H1 (cell line): ENCODE results near the gene ADPRS. TPM values are rescaled to one million over a fixed set of nuclear protein-coding genes. Genes with fewer than 3 reads are reported as not detected.
A peak's percentile ranks its signal among the peaks of the same experiment; 100 is the strongest.

Experiments
- CTCF ChIA-PET: fragments of 300-600 bp; sonication (Branson Sonifier 250); formaldehyde crosslinking; loops from one replicate; lab custom pipeline; 2021; ENCODE audit not compliant: partially characterized antibody; lab: Charles Lee
- POLR2A ChIA-PET: fragments of 300-600 bp; sonication (Branson Sonifier 250); formaldehyde crosslinking; loops from one replicate; lab custom pipeline; 2021; ENCODE audit warnings: inconsistent platforms; ENCODE audit not compliant: partially characterized antibody; lab: Charles Lee
- DNase-seq, 2 experiments: peaks; one replicate each; pipeline versions ENCODE4 v3.0.0 to v3.0.0-alpha.2; 2010 to 2022; ENCODE audit warnings: low spot score in 2 of 2, low read depth in 1 of 2, mixed read lengths in 1 of 2
- FAIRE-seq: peaks from 2 replicates; lab custom pipeline; 2011; peaks lifted over from hg19 to GRCh38; lab: Jason Lieb, UNC
- H2AFZ ChIP-seq: 2 replicates; pipeline ENCODE4 v1.8.1; 2012; ENCODE audit warnings: low read length, inconsistent platforms
- H2AK5ac ChIP-seq: 2 replicates; pipeline ENCODE4 v1.6.1; 2013; ENCODE audit warnings: low read depth, low read length
- H2BK120ac ChIP-seq: replicated peaks from 2 replicates; pipeline ENCODE3; 2013; ENCODE audit warnings: low read depth, low read length, inconsistent platforms
- H2BK12ac ChIP-seq: 2 replicates; pipeline ENCODE4 v1.6.1; 2013; ENCODE audit warnings: low read depth, low read length
- H2BK15ac ChIP-seq: 2 replicates; pipeline ENCODE4 v1.6.1; 2013; ENCODE audit warnings: low read length
- H2BK20ac ChIP-seq: 2 replicates; pipeline ENCODE4 v1.6.1; 2013; ENCODE audit warnings: low read length
- H2BK5ac ChIP-seq: 2 replicates; pipeline ENCODE4 v1.6.1; 2013; ENCODE audit warnings: low read depth, low read length
- H3K14ac ChIP-seq: 2 replicates; pipeline ENCODE4 v1.6.1; 2013; ENCODE audit warnings: inconsistent platforms; ENCODE audit not compliant: insufficient read length
- H3K18ac ChIP-seq: 2 replicates; pipeline ENCODE4 v1.6.1; 2013; ENCODE audit warnings: low read length; ENCODE audit errors: extremely low read depth
- H3K23ac ChIP-seq: 2 replicates; pipeline ENCODE4 v1.6.1; 2013; ENCODE audit warnings: inconsistent platforms; ENCODE audit not compliant: insufficient read length
- H3K23me2 ChIP-seq: 2 replicates; pipeline ENCODE4 v1.6.1; 2013; ENCODE audit warnings: low read depth, low read length
- H3K27ac ChIP-seq: 2 replicates; pipeline ENCODE4 v1.6.1; 2011; ENCODE audit warnings: low read depth, low read length, inconsistent platforms
- H3K27me3 ChIP-seq, 4 experiments: replicated peaks in 1 of 4; 1 replicate in 1 of 4; 2 replicates in 3 of 4; pipeline versions ENCODE4 v1.6.1 to v1.8.1; 2011 to 2013; ENCODE audit warnings: low read length in 3 of 4, mild to moderate bottlenecking in 3 of 4, inconsistent platforms in 2 of 4, mixed read lengths in 2 of 4, moderate library complexity in 1 of 4; ENCODE audit not compliant: control insufficient read depth in 3 of 4, insufficient read depth in 3 of 4; ENCODE audit errors: extremely low read depth in 1 of 4
- H3K36me3 ChIP-seq, 4 experiments: 2 replicates each; pipeline versions ENCODE4 v1.6.1 to v1.8.1; 2011 to 2013; ENCODE audit warnings: mild to moderate bottlenecking in 4 of 4, low read length in 3 of 4, moderate library complexity in 2 of 4, control low read depth in 1 of 4, inconsistent platforms in 1 of 4; ENCODE audit not compliant: insufficient read depth in 4 of 4, control insufficient read depth in 2 of 4
- H3K4ac ChIP-seq: replicated peaks from 2 replicates; pipeline ENCODE3; 2013; ENCODE audit warnings: low read length, low read depth, mixed read lengths, inconsistent platforms; ENCODE audit not compliant: insufficient read length
- H3K4me1 ChIP-seq, 4 experiments: replicated peaks in 1 of 4; 1 replicate in 1 of 4; 2 replicates in 3 of 4; pipeline versions ENCODE4 v1.6.1 to v1.8.1; 2011 to 2013; ENCODE audit warnings: low read length in 3 of 4, inconsistent platforms in 2 of 4, mixed read lengths in 1 of 4; ENCODE audit not compliant: insufficient read depth in 4 of 4, control insufficient read depth in 3 of 4
- H3K4me2 ChIP-seq, 2 experiments: 2 replicates each; pipeline versions ENCODE4 v1.6.1 to v1.8.1; 2011 to 2013; ENCODE audit warnings: low read depth in 2 of 2, low read length in 2 of 2, control low read depth in 1 of 2, inconsistent platforms in 1 of 2, mild to moderate bottlenecking in 1 of 2; ENCODE audit not compliant: insufficient read depth in 1 of 2
- H3K4me3 ChIP-seq, 4 experiments: fragments of 200-600, 300-600 bp in 1 of 4; sonication (generic), shearing (Covaris generic), sonication (Bioruptor Twin) in 1 of 4; 2 replicates each; pipeline versions ENCODE4 v1.5.1 to v1.8.1; 2011 to 2016; ENCODE audit warnings: low read length in 4 of 4, low read depth in 3 of 4, control low read depth in 2 of 4, inconsistent platforms in 2 of 4, mild to moderate bottlenecking in 2 of 4, mixed read lengths in 1 of 4, moderate library complexity in 1 of 4; ENCODE audit not compliant: insufficient read depth in 2 of 4; ENCODE audit errors: extremely low read depth in 1 of 4
- H3K56ac ChIP-seq: replicated peaks from 2 replicates; pipeline ENCODE3; 2013; ENCODE audit warnings: low read depth, mild to moderate bottlenecking, mixed read lengths, low read length, inconsistent platforms; ENCODE audit not compliant: insufficient read length
- H3K79me1 ChIP-seq: 2 replicates; pipeline ENCODE4 v1.6.1; 2013; ENCODE audit warnings: low read depth, low read length, control low read depth
- H3K79me2 ChIP-seq, 2 experiments: 2 replicates each; pipeline versions ENCODE4 v1.6.1 to v1.8.1; 2012 to 2013; ENCODE audit warnings: low read length in 2 of 2, mild to moderate bottlenecking in 2 of 2, inconsistent platforms in 1 of 2; ENCODE audit not compliant: insufficient read depth in 2 of 2, control insufficient read depth in 1 of 2
- H3K9ac ChIP-seq, 4 experiments: replicated peaks in 1 of 4; 1 replicate in 1 of 4; 2 replicates in 3 of 4; pipeline versions ENCODE4 v1.6.1 to v1.8.1; 2011 to 2013; ENCODE audit warnings: low read depth in 3 of 4, low read length in 3 of 4, control low read depth in 2 of 4, mild to moderate bottlenecking in 2 of 4, moderate library complexity in 2 of 4, inconsistent platforms in 1 of 4; ENCODE audit errors: extremely low read depth in 1 of 4
- H3K9me3 ChIP-seq, 2 experiments: 2 replicates each; pipeline versions ENCODE4 v1.6.1 to v1.8.1; 2012 to 2013; ENCODE audit warnings: mild to moderate bottlenecking in 2 of 2, moderate library complexity in 2 of 2, control low read depth in 1 of 2, inconsistent platforms in 1 of 2, low read depth in 1 of 2, low read length in 1 of 2, mixed read lengths in 1 of 2; ENCODE audit not compliant: insufficient read depth in 2 of 2
- H4K20me1 ChIP-seq, 2 experiments: replicated peaks in 1 of 2; 2 replicates each; pipeline versions ENCODE3 to v1.8.1; 2011 to 2013; ENCODE audit warnings: inconsistent platforms in 2 of 2, low read length in 2 of 2, mild to moderate bottlenecking in 1 of 2; ENCODE audit not compliant: insufficient read depth in 2 of 2, control insufficient read depth in 1 of 2
- H4K5ac ChIP-seq: 2 replicates; pipeline ENCODE4 v1.6.1; 2013; ENCODE audit warnings: low read length, low read depth, mixed read lengths, inconsistent platforms; ENCODE audit not compliant: insufficient read length
- H4K8ac ChIP-seq: 2 replicates; pipeline ENCODE4 v1.8.0; 2013; ENCODE audit warnings: mild to moderate bottlenecking, moderate library complexity, low read length, inconsistent platforms; ENCODE audit not compliant: insufficient read depth; ENCODE audit errors: extremely low read depth
- H4K91ac ChIP-seq: replicated peaks from 2 replicates; pipeline ENCODE3; 2013; ENCODE audit warnings: low read length, mixed read lengths, inconsistent platforms; ENCODE audit not compliant: insufficient read length
- MAFK ChIP-seq: IDR thresholded peaks from 2 replicates; pipeline ENCODE4 v1.6.1; 2012; ENCODE audit warnings: low read depth, mild to moderate bottlenecking, improper control_type of control experiment, low read length
- SIRT6 ChIP-seq: IDR thresholded peaks from one replicate; pipeline ENCODE4 v1.7.1; 2012; ENCODE audit warnings: low read length, inconsistent platforms
- SP1 ChIP-seq: IDR thresholded peaks from 2 replicates; pipeline ENCODE4 v1.6.1; 2011; ENCODE audit warnings: low read depth, low read length
- WGBS, 2 experiments: shearing (Covaris generic) in 1 of 2; methylation state at CpG; one replicate each; pipeline versions ENCODE4 v1.1.6 to v1.1.7; 2013 to 2015; ENCODE audit warnings: low lambda C conversion rate in 2 of 2, mixed read lengths in 2 of 2, inconsistent platforms in 1 of 2, low coverage in 1 of 2, missing lambda C conversion rate in 1 of 2; ENCODE audit not compliant: insufficient replicate concordance in 2 of 2, insufficient coverage in 1 of 2, insufficient read length in 1 of 2; ENCODE audit errors: extremely low coverage in 1 of 2, missing lambda C conversion rate in 1 of 2; 5-methylcytosine and 5-hydroxymethylcytosine counted together
- polyA plus RNA-seq, 7 experiments: library from polyadenylated mRNA; depleted of rRNA in 3 of 7; stranded (reverse) in 5 of 7; unstranded in 2 of 7; fragments of >200 nt in 5 of 7; fragments of 200-250 nt in 2 of 7; gene quantifications; 1 replicate in 5 of 7; 2 replicates in 1 of 7; 4 replicates in 1 of 7; pipeline versions ENCODE4 v1.2.1 to v1.2.3, GENCODE V29; 2011 to 2013; ENCODE audit warnings: missing spikeins in 2 of 7, mixed read lengths in 2 of 7
- total RNA-seq: library from RNA; stranded (reverse); fragmentation: NEBNext Ultra II Directional; extraction: Animal tissue kit (Norgen Biotek cat#: 25700); gene quantifications from 2 replicates; pipeline ENCODE4 v1.2.1, GENCODE V29; 2021

The ADPRS gene
- total and polyA plus RNA-seq, 2 of the 8 experiments (the other 6 are each of a cell fraction or from before 2014, with no cell fraction given), result 22.9 to 38.1 TPM

- Histone ChIP-seq H2BK120ac (no peak overlapping the region), H2AFZ (no peak overlapping the region), H3K79me2 (no peaks in the 10 kb centered on the region), H3K27ac (no peak overlapping the region), H2BK5ac (no peak overlapping the region), H3K23me2 (no peaks in the 10 kb centered on the region), H3K4me3 (no peak overlapping the region), H3K4me2 (no peak overlapping the region), H2BK12ac (no peak overlapping the region), H2BK15ac (no peak overlapping the region), H3K9me3 (no peaks in the 10 kb centered on the region), H3K56ac (no peak overlapping the region), H4K20me1 (no peaks in the 10 kb centered on the region), H2AK5ac (no peak overlapping the region), H3K14ac (no peak overlapping the region), H2BK20ac (no peak overlapping the region), H4K8ac (no peak overlapping the region), H4K91ac (no peak overlapping the region), H3K18ac (no peak overlapping the region), H3K9ac (no peak overlapping the region), H3K27me3 (no peaks in the 10 kb centered on the region), H3K23ac (no peak overlapping the region), H3K4ac (no peak overlapping the region), H4K5ac (no peak overlapping the region), H3K4me1 (no peaks in the 10 kb centered on the region), H3K79me1 (no peaks in the 10 kb centered on the region), H3K36me3 (no peaks in the 10 kb centered on the region)
- TF ChIP-seq MAFK, result peak; percentile 80; the same call in 1 of the 2 replicates
- no peak for TF ChIP-seq SP1
- no peak for TF ChIP-seq SIRT6
- WGBS, 2 experiments, result 79% methylated on average over 1 of the region's 1 CpG; no CpG with 5 or more reads in 1 of the 2 experiments
- CTCF ChIA-PET, result no interaction called here
- POLR2A ChIA-PET, result no interaction called here
- FAIRE-seq (no peak), DNase-seq (no peak)
Measured at GRCh38 chr1:36062315-36062714, 26.4 kb upstream of the ADPRS start.
